HL-60 (cell line): ENCODE data around the gene NLK.

ENCODE experiments used
- DNase-seq, 2 experiments: peaks; one replicate each; pipeline ENCODE4 v3.0.0-alpha.2; 2010 to 2020; ENCODE audit warnings: low read depth in 1 of 2, low spot score in 1 of 2
- H3K27ac ChIP-seq: fragments of 250-450 bp; sonication (Bioruptor Pico); replicated peaks from 2 replicates; pipeline ENCODE4 v1.5.1; 2020; ENCODE audit warnings: mild to moderate bottlenecking, moderate library complexity
- H3K27me3 ChIP-seq: fragments of 250-450 bp; sonication (Bioruptor Pico); 2 replicates; pipeline ENCODE4 v1.5.1; 2021; ENCODE audit warnings: mild to moderate bottlenecking, moderate library complexity; ENCODE audit not compliant: insufficient read depth, poor library complexity, severe bottlenecking
- H3K4me3 ChIP-seq: replicated peaks from 2 replicates; pipeline ENCODE4 v1.5.1; 2011; ENCODE audit warnings: mild to moderate bottlenecking, control low read depth, low read length; ENCODE audit not compliant: insufficient read depth
- CTCF ChIP-seq: IDR thresholded peaks from one replicate; pipeline ENCODE4 v1.5.1; 2011; ENCODE audit warnings: low read length, control low read depth, inconsistent platforms; ENCODE audit not compliant: insufficient read depth
- GABPA ChIP-seq: IDR thresholded peaks from 2 replicates; pipeline ENCODE4 v1.6.1; 2012; ENCODE audit warnings: low read depth
- POLR2AphosphoS5 ChIP-seq: IDR thresholded peaks from 2 replicates; pipeline ENCODE4 v1.6.1; 2012; ENCODE audit warnings: low read depth
- REST ChIP-seq: IDR thresholded peaks from 2 replicates; pipeline ENCODE4 v1.6.1; 2012; ENCODE audit warnings: low read depth; ENCODE audit not compliant: insufficient replicate concordance
- SPI1 ChIP-seq: IDR thresholded peaks from 2 replicates; pipeline ENCODE4 v1.6.1; 2012; ENCODE audit warnings: low read depth, mild to moderate bottlenecking, borderline replicate concordance

Gene NLK

GRCh38 chr17:28136923-28137322, 94.4 kb downstream of the NLK start:
- no peak for TF ChIP-seq POLR2AphosphoS5
- TF ChIP-seq SPI1 = no peak
- no peak for TF ChIP-seq GABPA
- TF ChIP-seq REST = no peak
- no peak for TF ChIP-seq CTCF
- no peak overlapping the region for H3K27ac ChIP-seq

DNA sequence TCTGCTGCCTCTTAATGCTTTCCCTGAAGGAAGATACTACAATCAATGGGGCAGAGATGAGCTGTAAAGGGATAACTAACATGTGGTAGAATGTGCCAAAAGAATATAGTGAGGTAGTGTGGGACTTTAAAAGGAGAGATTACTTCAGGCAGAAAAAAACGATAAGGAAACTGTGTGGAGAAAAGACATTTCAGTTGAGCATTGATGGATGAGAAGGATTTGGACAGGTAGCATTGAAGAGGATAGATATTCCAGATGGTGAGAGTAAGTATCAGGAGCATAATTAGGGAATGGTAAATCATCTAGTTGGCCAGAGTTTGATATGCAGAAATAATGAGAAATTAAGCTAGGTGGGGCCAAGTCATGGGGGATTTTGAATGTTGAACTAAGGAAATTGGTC, 97.3 kb downstream of the NLK start:
- Histone ChIP-seq H3K27ac (no peak overlapping the region), H3K4me3 (no peak overlapping the region), H3K27me3 (no peaks in the 10 kb centered on the region)
- DNase-seq = no peak
- TF ChIP-seq REST = no peak
- TF ChIP-seq CTCF = no peak
- no peak for TF ChIP-seq SPI1
- no peak for TF ChIP-seq POLR2AphosphoS5

More at GRCh38 chr17:28136923-28137322, 94.4 kb downstream of the NLK start:
- DNase-seq = no peak
- no peaks in the 10 kb centered on the region for H3K27me3 ChIP-seq
- H3K4me3 ChIP-seq = no peak overlapping the region

DNA sequence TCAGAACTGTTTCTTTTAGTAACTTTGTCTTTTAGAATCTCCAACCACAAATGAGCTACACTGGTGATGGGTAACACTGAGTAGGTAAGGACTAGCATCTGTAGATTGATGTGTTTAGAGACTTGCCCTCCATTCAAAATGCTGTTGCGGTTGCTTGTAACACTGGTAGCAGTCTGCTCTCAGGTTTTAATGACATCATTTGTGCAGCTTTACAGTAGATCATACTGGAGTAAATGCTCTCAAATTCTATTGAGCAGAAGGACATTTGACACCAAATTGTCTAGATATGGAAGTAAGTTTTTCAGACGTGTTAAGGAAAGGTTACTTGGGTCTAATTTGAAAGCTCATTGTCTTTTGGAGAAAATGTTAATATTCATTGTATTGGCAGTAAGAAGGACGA, 98.8 kb downstream of the NLK start:
- TF ChIP-seq SPI1 (no peak), REST (no peak), POLR2AphosphoS5 (no peak), GABPA (no peak), CTCF (no peak)
- no peak for DNase-seq
- Histone ChIP-seq H3K4me3 (no peak overlapping the region), H3K27me3 (no peaks in the 10 kb centered on the region), H3K27ac (no peak overlapping the region)
